DOHH2 (cell line): Measurements from ENCODE around the gene GFPT2.

ENCODE experiments used
- H3F3A ChIP-seq: fragments of 200-600 bp; sonication (generic), shearing (Covaris generic); 2 replicates; pipeline ENCODE4 v1.6.0; 2016; ENCODE audit warnings: antibody characterized with exemption, mild to moderate bottlenecking; ENCODE audit not compliant: control insufficient read depth, insufficient read depth
- H3K27ac ChIP-seq: fragments of 200-600 bp; sonication (generic); 2 replicates; pipeline ENCODE4 v1.5.1; 2014; ENCODE audit warnings: low read depth, mild to moderate bottlenecking, low read length, moderate library complexity
- H3K27me3 ChIP-seq: fragments of 200-600 bp; sonication (generic); 2 replicates; pipeline ENCODE4 v1.6.1; 2014; ENCODE audit warnings: mild to moderate bottlenecking, low read length, mixed read lengths; ENCODE audit not compliant: control insufficient read depth
- H3K36me3 ChIP-seq: fragments of 200-600 bp; sonication (generic); 2 replicates; pipeline ENCODE4 v1.6.1; 2014; ENCODE audit warnings: mild to moderate bottlenecking, low read length, moderate library complexity, mixed read lengths; ENCODE audit not compliant: control insufficient read depth
- H3K4me1 ChIP-seq: fragments of 200-600 bp; sonication (generic); 2 replicates; pipeline ENCODE4 v1.6.1; 2014; ENCODE audit warnings: mild to moderate bottlenecking, low read length, mixed read lengths; ENCODE audit not compliant: control insufficient read depth
- H3K4me2 ChIP-seq: fragments of 200-600 bp; sonication (generic); 2 replicates; pipeline ENCODE4 v1.6.0; 2014; ENCODE audit warnings: mild to moderate bottlenecking, low read length, moderate library complexity
- H3K4me3 ChIP-seq: fragments of 200-600 bp; sonication (generic); 2 replicates; pipeline ENCODE4 v1.5.1; 2014; ENCODE audit warnings: mild to moderate bottlenecking, low read length, mixed read lengths
- H3K79me2 ChIP-seq: fragments of 200-600 bp; sonication (generic); 2 replicates; pipeline ENCODE4 v1.6.1; 2014; ENCODE audit warnings: mild to moderate bottlenecking, low read length, mixed read lengths; ENCODE audit not compliant: control insufficient read depth
- H3K9me2 ChIP-seq: fragments of 200-600 bp; sonication (generic); replicated peaks from 2 replicates; pipeline ENCODE4 v1.6.1; 2014; ENCODE audit warnings: mild to moderate bottlenecking, low read length, mixed read lengths; ENCODE audit not compliant: control insufficient read depth
- H3K9me3 ChIP-seq: fragments of 200-600 bp; sonication (generic); 2 replicates; pipeline ENCODE4 v1.6.1; 2014; ENCODE audit warnings: antibody characterized with exemption, low read length, mixed read lengths; ENCODE audit not compliant: control insufficient read depth, insufficient read depth
- H4K20me1 ChIP-seq: fragments of 200-600 bp; sonication (generic); 2 replicates; pipeline ENCODE4 v1.6.0; 2014; ENCODE audit warnings: low read depth, mild to moderate bottlenecking, antibody characterized with exemption, low read length, moderate library complexity; ENCODE audit not compliant: control insufficient read depth, insufficient read depth
- EZH2phosphoT487 ChIP-seq: fragments of 200-600 bp; sonication (generic); IDR thresholded peaks from 2 replicates; pipeline ENCODE4 v1.6.1; 2017; ENCODE audit warnings: borderline replicate concordance, mild to moderate bottlenecking, antibody characterized with exemption, low read length, moderate library complexity, mixed read lengths
- TF ChIP-seq, protein P1 (sequence below): fragments of 200-600 bp; sonication (generic); IDR thresholded peaks from one replicate; pipeline ENCODE4 v1.5.1; 2014; ENCODE audit warnings: antibody characterized with exemption, mild to moderate bottlenecking, low read depth, low read length; ENCODE audit not compliant: poor library complexity, severe bottlenecking

The GFPT2 gene

DNA sequence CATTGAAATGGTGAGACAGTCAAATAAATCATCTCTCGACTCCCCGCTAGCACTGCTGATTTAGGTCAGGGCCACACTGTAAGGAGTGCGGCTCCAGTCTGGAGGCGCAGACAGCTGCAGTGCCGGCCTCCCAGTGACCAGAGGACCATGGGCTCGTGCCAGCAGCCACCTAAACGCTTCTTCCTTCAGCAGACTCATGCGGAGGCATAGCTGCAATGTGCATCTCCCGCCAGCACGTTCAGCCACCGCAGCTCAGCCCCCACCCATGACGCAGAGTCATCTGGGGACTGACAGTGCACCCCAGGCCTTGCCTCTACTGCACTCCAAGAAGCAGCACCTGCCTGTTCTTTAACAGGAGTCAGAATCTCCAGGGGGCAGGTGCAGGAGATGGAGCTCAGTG is 47.7 kb downstream of the GFPT2 start:
- Histone ChIP-seq H3K27ac (no peak overlapping the region), H4K20me1 (no peaks in the 10 kb centered on the region), H3K36me3 (no peaks in the 10 kb centered on the region), H3K9me3 (no peaks in the 10 kb centered on the region), H3K4me3 (no peak overlapping the region), H3K4me2 (no peak overlapping the region), H3K4me1 (no peaks in the 10 kb centered on the region), H3K79me2 (no peaks in the 10 kb centered on the region), H3K27me3 (peaks cover 7% of the 10 kb centered on the region), H3F3A (no peaks in the 10 kb centered on the region), H3K9me2 (no peaks in the 10 kb centered on the region)
- TF ChIP-seq, protein P1, sequence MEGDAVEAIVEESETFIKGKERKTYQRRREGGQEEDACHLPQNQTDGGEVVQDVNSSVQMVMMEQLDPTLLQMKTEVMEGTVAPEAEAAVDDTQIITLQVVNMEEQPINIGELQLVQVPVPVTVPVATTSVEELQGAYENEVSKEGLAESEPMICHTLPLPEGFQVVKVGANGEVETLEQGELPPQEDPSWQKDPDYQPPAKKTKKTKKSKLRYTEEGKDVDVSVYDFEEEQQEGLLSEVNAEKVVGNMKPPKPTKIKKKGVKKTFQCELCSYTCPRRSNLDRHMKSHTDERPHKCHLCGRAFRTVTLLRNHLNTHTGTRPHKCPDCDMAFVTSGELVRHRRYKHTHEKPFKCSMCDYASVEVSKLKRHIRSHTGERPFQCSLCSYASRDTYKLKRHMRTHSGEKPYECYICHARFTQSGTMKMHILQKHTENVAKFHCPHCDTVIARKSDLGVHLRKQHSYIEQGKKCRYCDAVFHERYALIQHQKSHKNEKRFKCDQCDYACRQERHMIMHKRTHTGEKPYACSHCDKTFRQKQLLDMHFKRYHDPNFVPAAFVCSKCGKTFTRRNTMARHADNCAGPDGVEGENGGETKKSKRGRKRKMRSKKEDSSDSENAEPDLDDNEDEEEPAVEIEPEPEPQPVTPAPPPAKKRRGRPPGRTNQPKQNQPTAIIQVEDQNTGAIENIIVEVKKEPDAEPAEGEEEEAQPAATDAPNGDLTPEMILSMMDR: no peak
- no peak for TF ChIP-seq EZH2phosphoT487

DNA sequence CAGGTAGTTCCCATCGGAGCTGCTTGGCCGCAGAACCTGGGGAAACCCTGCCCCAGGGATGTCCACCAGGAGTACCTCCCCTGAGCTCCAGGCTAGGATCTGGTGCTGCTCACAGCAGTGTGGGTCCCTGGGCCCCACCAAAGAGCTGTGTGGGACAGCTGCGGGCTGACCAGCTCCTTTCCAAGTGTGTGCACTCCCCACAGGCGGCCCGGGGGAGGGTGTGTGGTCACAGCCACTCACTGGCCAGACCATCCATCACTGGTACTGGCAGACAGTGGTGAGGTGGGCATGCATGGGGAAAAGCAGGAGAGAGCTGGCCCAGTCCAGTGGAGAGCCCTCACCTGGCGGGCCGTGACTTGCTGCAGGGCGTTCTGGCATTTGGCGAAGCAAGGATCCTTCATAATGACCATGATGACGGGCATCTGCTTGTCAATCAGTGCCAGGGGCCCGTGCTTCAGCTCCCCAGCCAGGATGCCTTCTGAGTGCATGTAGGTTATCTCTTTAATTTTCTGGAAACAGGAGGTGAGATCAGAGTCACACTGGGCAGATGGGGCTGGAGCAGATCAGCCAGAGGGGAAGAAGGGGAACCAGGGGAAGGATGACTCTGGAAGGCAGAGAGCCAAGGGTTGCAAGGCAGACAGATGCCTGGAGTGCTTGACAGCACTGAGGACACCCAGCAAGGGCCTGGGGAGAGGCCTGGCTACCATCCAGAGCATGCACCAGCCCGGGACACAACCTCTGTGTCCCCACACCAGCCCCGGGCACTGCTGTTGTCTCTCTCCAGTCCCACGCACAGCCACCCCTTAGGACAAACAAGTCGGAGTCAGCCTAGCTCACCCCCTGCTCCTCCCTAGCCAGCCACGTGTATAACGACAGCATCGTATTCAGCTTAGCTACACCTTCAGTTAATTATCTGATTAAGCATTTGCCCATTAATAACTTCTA is 48.4 kb downstream of the GFPT2 start:
- H3K4me1 ChIP-seq: no peaks in the 10 kb centered on the region
- no peaks in the 10 kb centered on the region for H3F3A ChIP-seq
- no peaks in the 10 kb centered on the region for H3K79me2 ChIP-seq
- H3K9me3 ChIP-seq: no peaks in the 10 kb centered on the region
- H3K4me3 ChIP-seq: no peak overlapping the region
- H4K20me1 ChIP-seq: no peaks in the 10 kb centered on the region
- H3K27me3 ChIP-seq: peaks cover 9% of the 10 kb centered on the region
- no peak overlapping the region for H3K27ac ChIP-seq
- H3K9me2 ChIP-seq: no peaks in the 10 kb centered on the region
- H3K36me3 ChIP-seq: no peaks in the 10 kb centered on the region
- no peak for TF ChIP-seq EZH2phosphoT487
- TF ChIP-seq, protein P1: no peak
- H3K4me2 ChIP-seq: no peak overlapping the region

DNA sequence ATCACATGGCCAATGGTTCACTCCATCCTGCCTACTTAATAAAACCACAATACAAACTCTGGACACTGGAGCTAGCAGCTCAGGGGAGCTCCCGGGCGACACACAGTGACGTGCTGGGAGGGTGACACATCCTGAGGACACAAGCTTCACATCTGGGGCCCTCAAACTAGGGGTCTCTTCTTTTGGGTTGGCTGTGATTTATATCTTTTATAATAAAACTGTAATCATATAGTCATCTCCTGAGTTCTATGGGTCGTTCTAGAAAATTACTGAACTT is 49.2 kb downstream of the GFPT2 start:
- no peak for TF ChIP-seq EZH2phosphoT487
- TF ChIP-seq, protein P1: no peak
- peaks cover 9% of the 10 kb centered on the region for H3K27me3 ChIP-seq
- no peak overlapping the region for H3K27ac ChIP-seq
- H3K79me2 ChIP-seq: no peaks in the 10 kb centered on the region
- no peaks in the 10 kb centered on the region for H4K20me1 ChIP-seq
- no peak overlapping the region for H3K4me2 ChIP-seq
- H3K9me2 ChIP-seq: no peaks in the 10 kb centered on the region
- no peaks in the 10 kb centered on the region for H3K9me3 ChIP-seq
- H3K4me1 ChIP-seq: no peaks in the 10 kb centered on the region
- no peaks in the 10 kb centered on the region for H3K36me3 ChIP-seq
- H3F3A ChIP-seq: no peaks in the 10 kb centered on the region
- no peak overlapping the region for H3K4me3 ChIP-seq
